Measurements from ENCODE around the gene TMED1. TPM values are rescaled to one million over a fixed set of nuclear protein-coding genes. Genes with fewer than 3 reads are reported as not detected.
"Not testable (repeated sequence)": the region's sequence is repeated elsewhere in the genome, so short reads cannot be mapped to it uniquely, and the experiment has no call there.

TMED1 gene
- total RNA-seq, 1 experiment from 2014 or later = 26.3 TPM

DNA sequence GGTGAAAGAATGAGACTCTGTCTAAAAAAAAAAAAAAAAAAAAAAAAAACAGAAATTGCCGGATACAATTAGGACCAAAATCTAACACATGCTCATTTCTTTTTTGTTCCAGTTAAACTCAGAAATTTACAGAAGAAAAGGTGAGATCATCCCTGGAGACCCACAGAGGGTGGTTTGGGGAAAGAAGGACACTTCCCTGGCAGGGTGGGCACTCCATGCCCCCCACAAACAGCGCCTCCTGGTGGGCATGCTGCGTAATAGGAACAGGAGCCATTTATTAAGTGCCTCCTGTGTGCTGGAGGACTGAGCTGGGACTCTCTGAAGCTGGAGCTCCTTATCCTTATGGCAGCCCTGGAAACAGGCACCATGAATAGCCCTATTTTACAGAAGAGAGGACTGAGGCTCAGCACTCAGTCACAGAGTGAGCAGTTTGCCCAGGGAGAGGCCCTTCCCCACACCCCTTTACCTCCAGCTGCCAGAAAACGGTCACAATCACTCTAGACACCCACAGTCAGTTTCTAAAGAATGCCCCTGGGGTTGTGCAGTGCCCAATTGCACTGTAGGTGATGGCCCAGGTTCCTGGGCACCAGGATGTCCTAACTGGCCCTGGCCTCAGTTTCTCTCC, 22.3 kb upstream of the TMED1 start (continued):
- TF ChIP-seq, protein P1, sequence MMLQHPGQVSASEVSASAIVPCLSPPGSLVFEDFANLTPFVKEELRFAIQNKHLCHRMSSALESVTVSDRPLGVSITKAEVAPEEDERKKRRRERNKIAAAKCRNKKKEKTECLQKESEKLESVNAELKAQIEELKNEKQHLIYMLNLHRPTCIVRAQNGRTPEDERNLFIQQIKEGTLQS (IDR thresholded peaks at IDR 0.05) = no peak

DNA sequence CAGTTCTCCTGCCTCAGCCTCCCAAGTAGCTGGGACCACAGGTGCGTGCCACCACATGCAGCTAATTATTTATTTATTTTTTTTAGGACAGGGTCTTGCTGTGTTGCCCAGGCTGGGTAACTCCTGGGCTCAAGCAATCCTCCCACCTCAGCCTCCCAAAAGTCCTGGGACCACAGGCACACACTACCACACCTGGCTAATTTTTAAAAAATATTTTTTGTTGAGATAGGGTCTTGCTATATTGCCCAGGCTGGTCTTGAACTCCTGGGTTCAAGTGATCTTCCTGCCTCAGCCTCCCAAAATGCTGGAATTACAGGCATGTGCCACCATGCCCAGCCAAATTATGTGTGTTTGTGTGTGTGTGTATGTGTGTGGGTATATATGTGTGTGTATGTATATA, 20.9 kb upstream of the TMED1 start:
- H3K27ac ChIP-seq (ENCODE audit: low read depth, low read length); H3K4me2 ChIP-seq (ENCODE audit: low read length); H2AFZ ChIP-seq (ENCODE audit: low read depth, low read length, poor library complexity, severe bottlenecking); POLR2A ChIA-PET; H3K79me2 ChIP-seq (ENCODE audit: insufficient read depth, low read length); BruUV-seq (replicated peaks); H3K9me3 ChIP-seq (ENCODE audit: control insufficient read depth in 1 of 2, insufficient read depth in 1 of 2, low read depth in 1 of 2, low read length in 2 of 2); RAD21 ChIA-PET (ENCODE audit: low non-redundant PET in 1 of 2, low total read pairs in 2 of 2, uncharacterized antibody in 2 of 2, unreplicated experiment in 2 of 2); H3K9ac ChIP-seq (ENCODE audit: low read length); intact Hi-C loops (cut with micrococcal nuclease); DNase-seq (ENCODE audit: low read depth, low spot score); H3K36me3 ChIP-seq (ENCODE audit: control insufficient read depth in 1 of 2, insufficient read depth in 2 of 2, low read length in 2 of 2); H3K9me2 ChIP-seq (ENCODE audit: insufficient read depth); H3K4me3 ChIP-seq (replicated peaks in 1 of 2; ENCODE audit: low read depth in 1 of 2, low read length in 2 of 2); ATAC-seq; H4K20me1 ChIP-seq (ENCODE audit: insufficient read depth); H3K27me3 ChIP-seq (ENCODE audit: insufficient read depth, low read length): not testable (repeated sequence)
- CTCF ChIA-PET = interaction anchor here (1.0 to 5.7 kb wide), 3 partner anchors 8 to 139 kb away, joined by 4 to 47 read pairs (median 36); partner anchors contain the start of genes DNM2 and TMED1
- peaks cover 2 to 22% of the 10 kb centered on the region in 2 experiments; a peak in 2 of 4 replicates for H3K4me1 ChIP-seq (ENCODE audit: control insufficient read depth in 1 of 2, insufficient read depth in 2 of 2, low read length in 2 of 2)

DNA sequence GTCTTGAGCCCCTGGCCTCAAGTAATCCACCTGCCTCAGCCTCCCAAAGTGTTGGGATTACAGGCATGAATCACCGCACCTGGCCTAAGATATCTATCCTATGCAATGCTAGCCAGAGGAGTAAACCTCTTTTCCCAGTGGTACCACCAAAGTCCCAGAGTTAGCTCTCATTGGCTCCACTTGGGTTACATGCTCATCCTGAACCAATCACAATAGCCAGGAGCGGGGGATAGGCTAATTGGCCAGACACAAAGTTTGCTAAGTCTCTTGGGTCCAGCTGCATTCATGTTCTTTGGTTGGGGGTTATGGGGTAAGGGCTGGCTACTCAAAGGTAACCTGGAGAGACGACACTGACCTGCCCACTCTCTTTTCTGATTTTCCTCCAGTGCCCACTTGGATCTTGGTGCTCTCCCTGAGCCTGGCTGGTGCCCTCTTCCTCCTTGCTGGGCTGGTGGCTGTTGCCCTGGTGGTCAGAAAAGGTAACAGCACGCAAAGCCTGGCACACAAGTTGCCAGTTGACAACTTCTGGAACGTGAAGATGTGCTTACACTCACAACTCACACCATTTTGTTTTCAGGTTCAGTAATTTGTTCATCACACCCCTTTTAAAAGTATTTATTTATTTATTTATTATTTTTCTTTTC, 20.0 kb upstream of the TMED1 start:
- no peak overlapping the region for H3K9ac ChIP-seq (ENCODE audit: low read length)
- POLR2A ChIA-PET = no interaction called here
- RAD21 ChIA-PET (ENCODE audit: low non-redundant PET in 1 of 2, low total read pairs in 2 of 2, uncharacterized antibody in 2 of 2, unreplicated experiment in 2 of 2) = no interaction called here
- ATAC-seq = peak; percentile 84
- CTCF ChIA-PET = interaction anchor here (0.8 to 5.7 kb wide), 6 partner anchors 9 to 138 kb away, joined by 3 to 47 read pairs (median 9); partner anchors contain the start of genes DNM2 and TMED1
- H3K4me2 ChIP-seq (ENCODE audit: low read length) = no peak overlapping the region
- H3K79me2 ChIP-seq (ENCODE audit: insufficient read depth, low read length) = no peaks in the 10 kb centered on the region
- peak overlapping the region; percentile 93 for H2AFZ ChIP-seq (ENCODE audit: low read depth, low read length, poor library complexity, severe bottlenecking)
- H3K36me3 ChIP-seq (ENCODE audit: control insufficient read depth in 1 of 2, insufficient read depth in 2 of 2, low read length in 2 of 2) = no peaks in the 10 kb centered on the region
- H3K9me3 ChIP-seq (ENCODE audit: control insufficient read depth in 1 of 2, insufficient read depth in 1 of 2, low read depth in 1 of 2, low read length in 2 of 2) = no peaks in the 10 kb centered on the region
- no peak overlapping the region for H3K4me3 ChIP-seq (replicated peaks in 1 of 2; ENCODE audit: low read depth in 1 of 2, low read length in 2 of 2)
- no peak overlapping the region for H3K27ac ChIP-seq (ENCODE audit: low read depth, low read length)
- H4K20me1 ChIP-seq (ENCODE audit: insufficient read depth) = no peaks in the 10 kb centered on the region
- TF ChIP-seq, protein P1 (IDR thresholded peaks at IDR 0.05) = no peak
- TF ChIP-seq RAD21 (IDR thresholded peaks at IDR 0.05; ENCODE audit: low read depth) (peak; percentile 14; the same call in 1 of the 2 replicates), SRF (IDR thresholded peaks at IDR 0.05; ENCODE audit: low read depth) (no peak), EZH2phosphoT487 (IDR thresholded peaks at IDR 0.05; ENCODE audit: borderline replicate concordance) (no peak), ZFX (IDR thresholded peaks at IDR 0.05) (no peak), TCF7L2 (IDR thresholded peaks at IDR 0.05; ENCODE audit: borderline replicate concordance, extremely low read depth, insufficient read depth, insufficient read length) (no peak)
- TF ChIP-seq, protein P2, sequence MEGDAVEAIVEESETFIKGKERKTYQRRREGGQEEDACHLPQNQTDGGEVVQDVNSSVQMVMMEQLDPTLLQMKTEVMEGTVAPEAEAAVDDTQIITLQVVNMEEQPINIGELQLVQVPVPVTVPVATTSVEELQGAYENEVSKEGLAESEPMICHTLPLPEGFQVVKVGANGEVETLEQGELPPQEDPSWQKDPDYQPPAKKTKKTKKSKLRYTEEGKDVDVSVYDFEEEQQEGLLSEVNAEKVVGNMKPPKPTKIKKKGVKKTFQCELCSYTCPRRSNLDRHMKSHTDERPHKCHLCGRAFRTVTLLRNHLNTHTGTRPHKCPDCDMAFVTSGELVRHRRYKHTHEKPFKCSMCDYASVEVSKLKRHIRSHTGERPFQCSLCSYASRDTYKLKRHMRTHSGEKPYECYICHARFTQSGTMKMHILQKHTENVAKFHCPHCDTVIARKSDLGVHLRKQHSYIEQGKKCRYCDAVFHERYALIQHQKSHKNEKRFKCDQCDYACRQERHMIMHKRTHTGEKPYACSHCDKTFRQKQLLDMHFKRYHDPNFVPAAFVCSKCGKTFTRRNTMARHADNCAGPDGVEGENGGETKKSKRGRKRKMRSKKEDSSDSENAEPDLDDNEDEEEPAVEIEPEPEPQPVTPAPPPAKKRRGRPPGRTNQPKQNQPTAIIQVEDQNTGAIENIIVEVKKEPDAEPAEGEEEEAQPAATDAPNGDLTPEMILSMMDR (IDR thresholded peaks at IDR 0.05 in 2 of 3, conservative IDR thresholded peaks at IDR 0.05 in 1 of 3; ENCODE audit: borderline replicate concordance in 1 of 3, insufficient read depth in 1 of 3, low read depth in 2 of 3, low read length in 2 of 3) = peak; percentile 23 to 84 (median 70); a peak in 5 of 6 replicates
- H3K4me1 ChIP-seq (ENCODE audit: control insufficient read depth in 1 of 2, insufficient read depth in 2 of 2, low read length in 2 of 2) = peaks cover 2 to 23% of the 10 kb centered on the region in 2 experiments; a peak in 2 of 4 replicates
- H3K27me3 ChIP-seq (ENCODE audit: insufficient read depth, low read length) = no peaks in the 10 kb centered on the region
- intact Hi-C loops (cut with micrococcal nuclease) = no loop called here
- DNase-seq (ENCODE audit: low read depth, low spot score) = no peak
- H3K9me2 ChIP-seq (ENCODE audit: insufficient read depth) = no peaks in the 10 kb centered on the region
- BruUV-seq (replicated peaks) = no TSS peak
